ENCODE results near the gene SNRPA1. TPM values are rescaled to one million over a fixed set of nuclear protein-coding genes. Genes with fewer than 3 reads are reported as not detected.

SNRPA1 gene
- total and polyA plus RNA-seq, 9 of the 15 experiments (the other 6 are each of a cell fraction or from before 2014, with no cell fraction given) = 62.7 to 245 (median 189) TPM

- TF ChIP-seq ETV5 (CRISPR knock-in tag; IDR thresholded peaks at IDR 0.05; ENCODE audit: low read depth) (peak; percentile 89), CBFB (CRISPR knock-in tag; IDR thresholded peaks at IDR 0.05) (no peak), DMBX1 (CRISPR knock-in tag; IDR thresholded peaks at IDR 0.05; ENCODE audit: borderline replicate concordance) (no peak), POLR2A (conservative IDR thresholded peaks at IDR 0.05) (peak; percentile 89), CHCHD3 (CRISPR knock-in tag; IDR thresholded peaks at IDR 0.05) (no peak), ZNF445 (CRISPR knock-in tag; IDR thresholded peaks at IDR 0.05; ENCODE audit: low read depth) (no peak), SIN3B (IDR thresholded peaks at IDR 0.05; ENCODE audit: low read depth) (peak; percentile 88), CBX3 (IDR thresholded peaks at IDR 0.05; ENCODE audit: borderline replicate concordance in 1 of 2, low read length in 2 of 2) (peak in 1 of 2 experiments; percentile 61; a peak in 1 of 3 replicates), ZNF696 (CRISPR knock-in tag; conservative IDR thresholded peaks at IDR 0.05) (no peak), ZSCAN32 (CRISPR knock-in tag; IDR thresholded peaks at IDR 0.05) (no peak; the same call in 1 of the 2 replicates), WHSC1 (IDR thresholded peaks at IDR 0.05; ENCODE audit: low read length) (no peak), MBD2 (IDR thresholded peaks at IDR 0.05; ENCODE audit: borderline replicate concordance, low read depth) (0 out of 2 replicates have a peak, but pooled peaks have one; percentile 47), DDX20 (tag; IDR thresholded peaks at IDR 0.05; ENCODE audit: low read depth) (no peak), ZNF639 (CRISPR knock-in tag; conservative IDR thresholded peaks at IDR 0.05 in 1 of 2, IDR thresholded peaks at IDR 0.05 in 1 of 2) (peak in 1 of 2 experiments; percentile 96; a peak in 2 of 4 replicates), DIDO1 (tag; IDR thresholded peaks at IDR 0.05; ENCODE audit: low read depth) (peak; percentile 76; the same call in 1 of the 2 replicates), CTBP1 (IDR thresholded peaks at IDR 0.05; ENCODE audit: borderline replicate concordance) (peak; percentile 72; the same call in 1 of the 2 replicates), HNRNPLL (IDR thresholded peaks at IDR 0.05; ENCODE audit: low read depth, low read length, poor library complexity, severe bottlenecking) (peak; percentile 70), MCM5 (IDR thresholded peaks at IDR 0.05; ENCODE audit: low read depth) (no peak)
- TF ChIP-seq, protein P1, sequence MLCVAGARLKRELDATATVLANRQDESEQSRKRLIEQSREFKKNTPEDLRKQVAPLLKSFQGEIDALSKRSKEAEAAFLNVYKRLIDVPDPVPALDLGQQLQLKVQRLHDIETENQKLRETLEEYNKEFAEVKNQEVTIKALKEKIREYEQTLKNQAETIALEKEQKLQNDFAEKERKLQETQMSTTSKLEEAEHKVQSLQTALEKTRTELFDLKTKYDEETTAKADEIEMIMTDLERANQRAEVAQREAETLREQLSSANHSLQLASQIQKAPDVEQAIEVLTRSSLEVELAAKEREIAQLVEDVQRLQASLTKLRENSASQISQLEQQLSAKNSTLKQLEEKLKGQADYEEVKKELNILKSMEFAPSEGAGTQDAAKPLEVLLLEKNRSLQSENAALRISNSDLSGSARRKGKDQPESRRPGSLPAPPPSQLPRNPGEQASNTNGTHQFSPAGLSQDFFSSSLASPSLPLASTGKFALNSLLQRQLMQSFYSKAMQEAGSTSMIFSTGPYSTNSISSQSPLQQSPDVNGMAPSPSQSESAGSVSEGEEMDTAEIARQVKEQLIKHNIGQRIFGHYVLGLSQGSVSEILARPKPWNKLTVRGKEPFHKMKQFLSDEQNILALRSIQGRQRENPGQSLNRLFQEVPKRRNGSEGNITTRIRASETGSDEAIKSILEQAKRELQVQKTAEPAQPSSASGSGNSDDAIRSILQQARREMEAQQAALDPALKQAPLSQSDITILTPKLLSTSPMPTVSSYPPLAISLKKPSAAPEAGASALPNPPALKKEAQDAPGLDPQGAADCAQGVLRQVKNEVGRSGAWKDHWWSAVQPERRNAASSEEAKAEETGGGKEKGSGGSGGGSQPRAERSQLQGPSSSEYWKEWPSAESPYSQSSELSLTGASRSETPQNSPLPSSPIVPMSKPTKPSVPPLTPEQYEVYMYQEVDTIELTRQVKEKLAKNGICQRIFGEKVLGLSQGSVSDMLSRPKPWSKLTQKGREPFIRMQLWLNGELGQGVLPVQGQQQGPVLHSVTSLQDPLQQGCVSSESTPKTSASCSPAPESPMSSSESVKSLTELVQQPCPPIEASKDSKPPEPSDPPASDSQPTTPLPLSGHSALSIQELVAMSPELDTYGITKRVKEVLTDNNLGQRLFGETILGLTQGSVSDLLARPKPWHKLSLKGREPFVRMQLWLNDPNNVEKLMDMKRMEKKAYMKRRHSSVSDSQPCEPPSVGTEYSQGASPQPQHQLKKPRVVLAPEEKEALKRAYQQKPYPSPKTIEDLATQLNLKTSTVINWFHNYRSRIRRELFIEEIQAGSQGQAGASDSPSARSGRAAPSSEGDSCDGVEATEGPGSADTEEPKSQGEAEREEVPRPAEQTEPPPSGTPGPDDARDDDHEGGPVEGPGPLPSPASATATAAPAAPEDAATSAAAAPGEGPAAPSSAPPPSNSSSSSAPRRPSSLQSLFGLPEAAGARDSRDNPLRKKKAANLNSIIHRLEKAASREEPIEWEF (CRISPR knock-in tag; IDR thresholded peaks at IDR 0.05) = no peak
- TF ChIP-seq, protein P2, sequence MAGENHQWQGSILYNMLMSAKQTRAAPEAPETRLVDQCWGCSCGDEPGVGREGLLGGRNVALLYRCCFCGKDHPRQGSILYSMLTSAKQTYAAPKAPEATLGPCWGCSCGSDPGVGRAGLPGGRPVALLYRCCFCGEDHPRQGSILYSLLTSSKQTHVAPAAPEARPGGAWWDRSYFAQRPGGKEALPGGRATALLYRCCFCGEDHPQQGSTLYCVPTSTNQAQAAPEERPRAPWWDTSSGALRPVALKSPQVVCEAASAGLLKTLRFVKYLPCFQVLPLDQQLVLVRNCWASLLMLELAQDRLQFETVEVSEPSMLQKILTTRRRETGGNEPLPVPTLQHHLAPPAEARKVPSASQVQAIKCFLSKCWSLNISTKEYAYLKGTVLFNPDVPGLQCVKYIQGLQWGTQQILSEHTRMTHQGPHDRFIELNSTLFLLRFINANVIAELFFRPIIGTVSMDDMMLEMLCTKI (IDR thresholded peaks at IDR 0.05; ENCODE audit: partially characterized antibody) = no peak
Observed at GRCh38 chr15:101294731-101295606, at the start of gene SNRPA1 (continued).

Data from K562 (cell line).